Measurements from ENCODE around the gene IL1F10.

DNA sequence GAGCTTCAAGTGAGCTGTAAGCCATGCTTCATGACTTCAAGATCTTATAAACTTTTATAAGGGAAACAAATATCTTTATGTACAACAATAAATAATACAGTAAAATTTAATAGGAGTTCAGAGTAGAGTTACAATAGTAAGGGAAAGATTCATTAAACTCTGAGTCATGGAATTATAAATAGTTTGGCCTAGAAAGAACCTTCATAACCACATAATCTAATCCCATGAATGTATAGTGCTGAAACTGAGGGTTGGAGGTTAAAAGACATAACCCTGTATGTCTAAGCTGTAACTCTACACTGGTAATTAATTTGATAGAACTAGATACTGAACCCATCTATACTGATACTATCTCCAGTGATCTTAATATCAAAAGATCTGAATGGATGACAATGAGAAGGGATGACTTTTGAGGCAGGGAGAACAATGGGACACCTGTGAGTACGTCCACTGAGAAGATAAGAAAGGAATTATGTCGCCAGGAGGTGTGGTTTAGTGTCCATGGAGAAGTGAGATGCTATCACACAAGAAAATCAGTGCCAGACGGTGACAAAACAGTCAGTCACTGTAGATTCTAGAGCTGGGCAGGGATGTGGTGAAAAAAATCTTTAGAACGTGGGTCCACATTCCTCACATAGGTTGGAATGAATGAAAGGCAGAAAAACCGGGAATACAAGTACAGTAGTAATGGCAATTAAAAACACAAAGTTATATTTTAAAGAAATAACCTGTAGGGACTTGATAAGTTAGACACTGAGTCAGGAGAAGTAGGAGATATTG lies 1.1 kb downstream of the IL1F10 start:
- no peak for TF ChIP-seq GATA2 (IDR thresholded peaks at IDR 0.05; ENCODE audit: low read depth, low read length)
- no peak for TF ChIP-seq GATA3 (IDR thresholded peaks at IDR 0.05; ENCODE audit: low read depth, low read length)

Data from SH-SY5Y (cell line).